ENCODE measurements around the gene SPDYE16.
"Not testable (repeated sequence)": the region's sequence is repeated elsewhere in the genome, so short reads cannot be mapped to it uniquely, and the experiment has no call there.

SPDYE16 gene

GRCh38 chr7:76543197-76543596 lies at the start of gene SPDYE16:
TSS of gene SPDYE16 (minus strand) at chr7:76543297. CDS start at chr7:76541459, 1,838 bp downstream.
- not testable (repeated sequence) for DNase-seq

GRCh38 chr7:76592694-76593093 lies 49.6 kb upstream of the SPDYE16 start:
- not testable (repeated sequence) for DNase-seq

- DNase-seq = not testable (repeated sequence)
Observed at GRCh38 chr7:76591602-76592304, 48.7 kb upstream of the SPDYE16 start.

- DNase-seq = not testable (repeated sequence)
Observed at GRCh38 chr7:76591033-76591432, 47.9 kb upstream of the SPDYE16 start.

GRCh38 chr7:76588586-76588985 lies 45.5 kb upstream of the SPDYE16 start:
- not testable (repeated sequence) for DNase-seq

- not testable (repeated sequence) for DNase-seq
Observed at GRCh38 chr7:76586585-76587315, 43.7 kb upstream of the SPDYE16 start.

- not testable (repeated sequence) for DNase-seq
Observed at GRCh38 chr7:76583636-76584281, 40.7 kb upstream of the SPDYE16 start.

- DNase-seq = not testable (repeated sequence)
Observed at GRCh38 chr7:76582848-76583631, 39.9 kb upstream of the SPDYE16 start.

GRCh38 chr7:76575919-76576655 lies 33.0 kb upstream of the SPDYE16 start:
- DNase-seq = not testable (repeated sequence)

- DNase-seq = not testable (repeated sequence)
Observed at GRCh38 chr7:76575431-76575830, 32.3 kb upstream of the SPDYE16 start.

- not testable (repeated sequence) for DNase-seq
Observed at GRCh38 chr7:76572296-76572695, 29.2 kb upstream of the SPDYE16 start.

GRCh38 chr7:76570324-76570775 lies 27.3 kb upstream of the SPDYE16 start:
- not testable (repeated sequence) for DNase-seq

GRCh38 chr7:76568742-76569141 lies 25.6 kb upstream of the SPDYE16 start:
- not testable (repeated sequence) for DNase-seq

GRCh38 chr7:76567753-76568152 lies 24.7 kb upstream of the SPDYE16 start:
- DNase-seq = not testable (repeated sequence)

- DNase-seq = not testable (repeated sequence)
Observed at GRCh38 chr7:76567311-76567710, 24.2 kb upstream of the SPDYE16 start.

- not testable (repeated sequence) for DNase-seq
Observed at GRCh38 chr7:76565001-76565400, 21.9 kb upstream of the SPDYE16 start.

GRCh38 chr7:76561342-76561741 lies 18.2 kb upstream of the SPDYE16 start:
- DNase-seq = not testable (repeated sequence)

GRCh38 chr7:76560157-76560556 lies 17.1 kb upstream of the SPDYE16 start:
- not testable (repeated sequence) for DNase-seq

GRCh38 chr7:76559685-76560084 lies 16.6 kb upstream of the SPDYE16 start:
- not testable (repeated sequence) for DNase-seq

- DNase-seq = not testable (repeated sequence)
Observed at GRCh38 chr7:76551992-76552391, 8.9 kb upstream of the SPDYE16 start.

GRCh38 chr7:76549855-76550248 lies 6.8 kb upstream of the SPDYE16 start:
- DNase-seq = not testable (repeated sequence)

Data from GDM1 (cell line).